SJCRH30 (cell line): ENCODE measurements around the gene ZNF860. TPM values are rescaled to one million over a fixed set of nuclear protein-coding genes. Genes with fewer than 3 reads are reported as not detected.
A peak's percentile ranks its signal among the peaks of the same experiment; 100 is the strongest.

Experiments
- DNase-seq, 2 experiments: peaks; one replicate each; pipeline ENCODE4 v3.0.0-alpha.2; 2015 to 2020
- H3K27ac ChIP-seq: fragments of 250-450 bp; sonication (Bioruptor Pico); 2 replicates; pipeline ENCODE4 v1.5.1; 2020; ENCODE audit warnings: mild to moderate bottlenecking, moderate library complexity
- H3K27me3 ChIP-seq: fragments of 250-450 bp; sonication (Bioruptor Pico); 2 replicates; pipeline ENCODE4 v1.5.1; 2020; ENCODE audit warnings: mild to moderate bottlenecking, moderate library complexity
- H3K36me3 ChIP-seq: fragments of 250-450 bp; sonication (Bioruptor Pico); 2 replicates; pipeline ENCODE4 v1.5.1; 2020; ENCODE audit warnings: mild to moderate bottlenecking, moderate library complexity
- H3K4me1 ChIP-seq: fragments of 250-450 bp; sonication (Bioruptor Pico); 2 replicates; pipeline ENCODE4 v1.5.1; 2020; ENCODE audit warnings: mild to moderate bottlenecking, moderate library complexity
- H3K4me3 ChIP-seq: fragments of 250-450 bp; sonication (Bioruptor Pico); 2 replicates; pipeline ENCODE4 v1.5.1; 2020; ENCODE audit warnings: mild to moderate bottlenecking, moderate library complexity
- H3K9me3 ChIP-seq: fragments of 250-450 bp; sonication (Bioruptor Pico); replicated peaks from 2 replicates; pipeline ENCODE4 v1.5.1; 2020; ENCODE audit warnings: mild to moderate bottlenecking, moderate library complexity
- total RNA-seq: library from RNA; depleted of rRNA; stranded (reverse); fragments of >200 nt; shearing (Covaris generic); gene quantifications from 2 replicates; pipeline ENCODE4 v1.2.3, GENCODE V29; 2014

Gene ZNF860
- total RNA-seq, 1 experiment from 2014 or later = 0.06 TPM

DNA sequence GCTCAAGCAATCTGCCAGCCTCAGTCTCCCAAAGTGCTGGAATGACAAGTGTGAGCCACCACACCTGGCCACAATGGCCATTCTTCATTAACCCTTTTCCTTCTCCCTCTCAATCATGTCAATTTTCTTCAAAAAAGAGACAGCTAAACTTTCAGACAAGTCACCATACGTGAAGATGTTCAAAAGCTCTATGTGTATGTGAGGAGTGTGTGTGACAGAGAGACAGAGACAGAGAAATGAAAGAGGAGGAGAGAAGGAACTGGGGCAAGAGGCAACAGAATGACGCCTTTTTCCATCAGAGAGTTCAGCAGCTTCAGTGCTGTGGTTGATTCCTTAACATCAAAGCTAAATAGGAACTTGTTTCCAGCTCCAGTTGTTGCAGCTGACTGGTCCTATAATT is 27.9 kb upstream of the ZNF860 start:
- H3K27me3 ChIP-seq = no peaks in the 10 kb centered on the region
- H3K4me3 ChIP-seq = no peak overlapping the region
- H3K27ac ChIP-seq = no peak overlapping the region
- no peaks in the 10 kb centered on the region for H3K36me3 ChIP-seq
- H3K4me1 ChIP-seq = no peaks in the 10 kb centered on the region
- DNase-seq = no peak
- H3K9me3 ChIP-seq = no peaks in the 10 kb centered on the region

DNA sequence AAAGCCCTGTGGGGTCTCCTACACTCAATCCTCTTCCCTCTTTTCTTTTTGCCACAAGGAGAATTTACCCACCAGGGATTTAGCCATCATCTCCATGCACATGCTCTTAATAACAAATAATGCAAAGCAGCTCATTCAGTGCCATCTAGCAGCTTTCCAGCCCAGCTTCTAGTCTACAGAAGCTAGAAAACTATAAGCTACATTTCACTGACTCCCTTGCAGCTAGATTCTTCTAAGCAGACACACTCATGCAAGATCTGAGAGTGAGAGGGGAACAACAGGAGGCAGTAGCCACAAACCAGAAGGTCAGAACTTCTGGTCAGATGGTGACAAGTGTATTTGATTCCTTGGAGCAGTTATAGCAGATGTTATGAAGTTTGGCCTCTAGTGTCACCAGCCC is 26.0 kb upstream of the ZNF860 start:
- Histone ChIP-seq H3K27ac (no peak overlapping the region), H3K36me3 (no peaks in the 10 kb centered on the region), H3K27me3 (no peaks in the 10 kb centered on the region), H3K4me3 (no peak overlapping the region), H3K9me3 (no peaks in the 10 kb centered on the region), H3K4me1 (no peaks in the 10 kb centered on the region)
- DNase-seq = no peak

DNA sequence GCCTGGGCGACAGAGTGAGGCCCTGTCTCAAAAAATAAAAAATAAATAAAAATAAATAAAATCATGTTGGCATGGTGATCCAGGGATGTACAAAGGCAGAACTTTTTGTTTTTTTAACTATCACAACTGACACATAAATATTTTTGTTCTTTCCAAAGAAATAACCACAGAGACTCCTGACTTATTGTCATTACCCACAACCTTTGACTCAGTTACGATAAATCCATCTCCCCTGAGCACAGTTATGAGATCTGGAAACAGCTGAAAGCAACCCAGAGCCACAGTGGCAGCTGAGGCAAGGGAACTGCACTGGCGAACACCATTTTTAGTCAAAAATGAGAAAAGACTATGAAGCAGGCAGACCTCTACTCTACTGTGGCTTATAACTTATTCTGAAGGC is 24.4 kb upstream of the ZNF860 start:
- H3K4me1 ChIP-seq = no peaks in the 10 kb centered on the region
- DNase-seq = peak in 1 of 2 experiments; percentile 9
- no peak overlapping the region for H3K4me3 ChIP-seq
- H3K36me3 ChIP-seq = no peaks in the 10 kb centered on the region
- no peaks in the 10 kb centered on the region for H3K9me3 ChIP-seq
- no peak overlapping the region for H3K27ac ChIP-seq
- H3K27me3 ChIP-seq = no peaks in the 10 kb centered on the region

DNA sequence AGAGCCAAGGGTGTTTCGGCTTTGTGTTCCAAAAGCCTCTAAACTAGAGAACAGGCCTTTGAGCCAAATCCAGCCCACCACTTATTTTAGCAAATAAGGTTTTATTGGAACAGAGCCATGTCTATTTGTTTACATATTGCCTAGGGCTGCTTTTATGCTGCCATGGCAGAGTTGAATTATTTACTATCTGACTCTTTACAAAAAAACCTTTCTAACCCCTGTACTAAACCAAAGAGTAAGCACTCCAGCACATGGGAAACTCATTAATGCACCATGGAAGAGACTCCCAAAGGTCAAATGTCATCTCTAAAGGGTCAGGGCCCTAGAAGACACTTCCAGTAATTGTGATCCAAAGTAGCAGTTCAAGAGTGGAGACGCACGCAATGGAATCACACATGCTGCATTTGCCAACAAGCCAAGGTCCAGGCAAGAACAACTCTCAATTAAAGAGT is 22.8 kb upstream of the ZNF860 start:
- Histone ChIP-seq H3K4me3 (no peak overlapping the region), H3K9me3 (no peaks in the 10 kb centered on the region), H3K27me3 (no peaks in the 10 kb centered on the region), H3K27ac (no peak overlapping the region), H3K36me3 (no peaks in the 10 kb centered on the region), H3K4me1 (no peaks in the 10 kb centered on the region)
- no peak for DNase-seq

DNA sequence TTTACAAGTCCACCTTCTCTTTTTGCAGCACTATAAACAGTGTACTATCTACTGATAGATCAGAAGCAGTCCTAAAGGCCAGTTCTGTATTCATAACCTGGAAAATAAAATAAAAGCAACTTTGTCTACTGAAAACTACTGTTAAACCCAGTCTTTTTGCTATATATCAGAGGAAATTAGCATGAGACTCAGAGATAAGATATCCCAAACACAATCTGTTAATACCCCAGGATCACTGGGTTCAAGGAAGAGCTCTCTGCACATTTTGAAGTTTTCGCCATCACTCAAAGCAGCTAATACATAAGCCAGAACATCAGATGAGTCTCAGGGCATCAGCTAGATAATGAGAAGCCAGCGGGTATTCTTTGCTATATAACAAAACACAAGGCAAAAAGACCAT is 22.3 kb upstream of the ZNF860 start:
- Histone ChIP-seq H3K27ac (no peak overlapping the region), H3K9me3 (no peaks in the 10 kb centered on the region), H3K27me3 (no peaks in the 10 kb centered on the region), H3K4me1 (no peaks in the 10 kb centered on the region), H3K4me3 (no peak overlapping the region), H3K36me3 (no peaks in the 10 kb centered on the region)
- DNase-seq = no peak

DNA sequence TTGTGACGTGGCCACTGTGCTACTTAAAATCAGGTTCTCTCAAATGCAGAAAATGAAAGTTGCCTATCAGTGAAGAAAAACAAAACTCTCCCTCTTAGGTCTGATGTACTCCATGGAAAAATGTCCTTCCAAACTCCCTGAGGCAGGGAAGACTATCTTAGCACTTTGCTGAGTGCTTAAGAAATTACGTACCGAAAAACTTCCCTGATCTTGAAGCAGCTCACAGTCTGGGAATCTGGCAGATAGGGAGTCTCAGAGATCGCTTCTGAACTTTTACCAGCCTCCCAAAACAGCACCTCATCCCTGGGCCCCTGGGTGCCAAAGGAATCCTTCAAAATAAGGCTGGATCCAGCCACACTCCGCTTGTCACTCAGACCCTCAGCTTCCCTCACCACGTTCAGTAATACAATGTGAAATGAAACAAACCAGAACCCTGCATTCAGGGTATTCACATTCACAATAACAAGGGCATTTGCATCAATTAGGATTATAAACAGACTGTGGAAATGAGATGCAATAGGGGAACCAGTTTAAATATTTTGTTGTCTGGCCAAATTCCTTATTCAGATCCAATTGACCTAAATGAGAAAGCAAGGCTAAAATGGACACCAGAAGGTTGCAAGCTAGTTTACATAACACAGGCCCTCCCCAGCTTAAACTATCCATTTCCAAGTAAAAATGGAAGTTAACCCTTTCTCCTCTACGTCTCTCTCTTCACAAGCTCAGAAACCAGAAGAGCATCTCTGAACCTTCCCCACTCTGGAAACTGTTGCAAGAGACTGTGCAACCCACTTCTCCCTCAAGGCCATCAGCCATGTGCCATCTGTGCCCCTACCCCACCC is 21.4 kb upstream of the ZNF860 start:
- Histone ChIP-seq H3K27ac (no peak overlapping the region), H3K4me3 (no peak overlapping the region), H3K27me3 (no peaks in the 10 kb centered on the region), H3K36me3 (no peaks in the 10 kb centered on the region), H3K4me1 (no peaks in the 10 kb centered on the region), H3K9me3 (no peaks in the 10 kb centered on the region)
- no peak for DNase-seq

DNA sequence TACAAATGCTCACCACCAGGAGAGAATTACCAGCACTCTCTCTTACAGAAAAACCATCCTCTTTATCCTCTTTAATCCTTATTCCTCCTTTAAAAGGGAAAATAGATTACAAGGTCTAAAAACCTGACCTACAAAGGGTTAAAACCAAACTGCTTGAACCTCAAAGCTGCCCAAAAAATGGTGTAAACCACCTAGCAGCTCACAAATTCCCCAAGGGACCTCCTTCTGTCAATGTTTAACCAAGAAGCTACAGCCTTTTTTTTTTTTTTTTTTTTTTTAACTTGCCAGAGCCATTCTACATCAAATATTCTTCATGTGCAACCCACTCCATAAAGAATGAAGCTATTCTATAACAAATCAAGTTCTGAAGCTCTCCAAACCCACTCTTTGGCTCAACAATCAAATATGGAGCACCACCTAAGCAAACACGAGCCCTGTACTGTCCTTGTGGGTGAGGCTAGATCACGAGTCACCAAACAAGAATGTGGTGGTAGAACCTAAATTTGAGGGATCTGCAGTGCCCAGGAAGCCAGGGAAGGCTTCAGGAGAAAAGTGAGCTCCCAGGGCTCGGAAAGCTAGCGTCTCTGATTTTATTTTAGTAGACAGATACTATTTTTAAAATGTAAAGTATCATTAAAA is 20.6 kb upstream of the ZNF860 start:
- H3K4me1 ChIP-seq = no peaks in the 10 kb centered on the region
- no peak overlapping the region for H3K4me3 ChIP-seq
- H3K27me3 ChIP-seq = no peaks in the 10 kb centered on the region
- no peak overlapping the region for H3K27ac ChIP-seq
- peak in 1 of 2 experiments; percentile 4 for DNase-seq
- no peaks in the 10 kb centered on the region for H3K36me3 ChIP-seq
- H3K9me3 ChIP-seq = no peaks in the 10 kb centered on the region

DNA sequence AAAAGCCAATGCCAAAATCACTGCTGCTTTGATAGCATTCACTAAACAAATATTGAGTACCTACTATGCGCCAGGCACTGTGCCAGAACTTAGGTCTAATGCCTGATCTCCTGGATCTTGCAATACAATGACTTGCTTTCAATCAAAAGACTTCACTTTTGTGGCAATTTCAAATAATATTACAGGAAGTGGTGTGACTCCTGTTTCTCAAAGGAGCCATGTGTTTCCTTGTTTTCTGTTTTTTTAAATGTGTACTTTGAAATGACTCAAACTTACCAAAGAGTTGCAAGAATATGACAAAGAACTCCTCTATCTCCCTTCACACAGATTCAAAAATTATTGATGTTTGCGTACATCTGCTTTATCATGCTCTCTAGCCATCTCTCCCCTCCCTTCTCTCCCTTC is 18.7 kb upstream of the ZNF860 start:
- Histone ChIP-seq H3K36me3 (no peaks in the 10 kb centered on the region), H3K27me3 (no peaks in the 10 kb centered on the region), H3K27ac (no peak overlapping the region), H3K9me3 (no peaks in the 10 kb centered on the region), H3K4me1 (no peaks in the 10 kb centered on the region), H3K4me3 (no peak overlapping the region)
- no peak for DNase-seq

DNA sequence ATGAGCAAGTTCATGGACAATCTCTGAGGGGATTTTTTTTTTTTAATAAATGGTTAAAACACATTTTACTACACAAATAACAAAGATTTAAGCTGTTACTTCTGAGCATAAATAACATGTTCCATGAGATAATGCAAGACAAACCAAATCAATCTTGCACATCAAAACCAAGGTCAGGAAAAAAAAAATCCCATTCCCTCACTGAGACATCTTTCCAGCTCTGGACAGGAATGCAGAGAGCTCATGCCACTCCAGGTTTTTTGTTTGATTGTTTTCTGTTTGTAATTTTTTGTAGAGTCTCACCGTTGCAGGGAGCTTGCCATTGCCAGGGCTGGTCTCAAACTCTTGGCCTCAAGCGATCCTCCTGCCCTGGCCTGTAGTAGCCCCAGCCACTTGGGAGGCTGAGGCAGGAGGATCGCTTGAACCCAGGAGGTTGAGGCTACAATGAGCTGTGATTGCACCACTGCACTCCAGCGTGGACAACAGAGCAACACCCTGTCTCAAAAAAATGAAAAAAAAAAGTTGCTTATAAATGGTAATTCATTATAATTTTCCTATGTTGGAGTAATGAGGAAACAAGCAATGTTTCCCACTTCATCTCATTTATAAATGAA is 14.5 kb upstream of the ZNF860 start:
- Histone ChIP-seq H3K9me3 (no peaks in the 10 kb centered on the region), H3K27me3 (no peaks in the 10 kb centered on the region), H3K4me1 (peaks cover 9% of the 10 kb centered on the region), H3K27ac (no peak overlapping the region), H3K4me3 (no peak overlapping the region), H3K36me3 (no peaks in the 10 kb centered on the region)
- DNase-seq = no peak

DNA sequence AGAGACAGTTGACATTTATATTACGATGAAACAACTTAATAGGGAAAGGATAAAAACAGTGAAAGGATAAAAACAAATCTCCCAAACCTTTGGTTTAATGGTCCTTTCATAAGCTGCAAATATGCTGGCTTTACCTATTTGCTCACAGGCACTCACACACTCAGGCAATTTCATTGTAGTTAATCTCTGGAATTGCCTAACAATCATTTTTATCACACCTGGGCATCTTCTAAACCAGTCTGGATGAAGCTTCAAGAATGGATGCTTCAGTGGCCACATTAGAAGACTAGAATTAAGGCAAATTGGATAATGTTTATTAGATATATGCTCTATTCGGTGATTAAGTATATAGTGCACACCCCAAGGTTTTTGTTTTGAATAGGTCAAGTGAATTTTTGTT is 14.0 kb upstream of the ZNF860 start:
- no peaks in the 10 kb centered on the region for H3K27me3 ChIP-seq
- peaks cover 9% of the 10 kb centered on the region for H3K4me1 ChIP-seq
- H3K27ac ChIP-seq = no peak overlapping the region

DNA sequence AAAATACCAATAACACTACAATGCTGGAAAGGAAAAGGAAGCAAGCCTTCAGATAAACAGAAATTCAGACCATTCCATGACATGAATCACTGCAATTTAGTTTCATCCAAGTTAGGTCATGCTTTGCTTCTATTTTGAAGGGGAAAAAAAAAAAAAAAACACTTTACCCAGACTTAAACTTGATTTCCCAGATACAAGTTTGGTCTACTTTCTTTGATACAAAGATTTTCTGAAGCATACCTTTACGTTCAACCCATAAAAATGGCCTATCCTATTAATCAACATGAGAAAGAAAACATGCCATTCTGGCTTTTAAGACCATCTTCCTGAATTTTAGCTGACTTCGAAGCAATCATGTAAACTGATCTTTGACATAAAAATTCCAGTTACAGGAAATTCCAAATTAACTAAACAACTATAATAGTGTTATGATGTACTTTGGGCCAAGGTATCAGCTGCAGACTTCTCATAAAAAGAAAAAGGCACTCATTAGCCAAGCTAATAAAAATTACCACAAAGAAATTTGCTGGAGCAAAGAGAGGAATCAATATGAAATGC is 13.1 kb upstream of the ZNF860 start:
- H3K36me3 ChIP-seq = no peaks in the 10 kb centered on the region
- no peak overlapping the region for H3K4me3 ChIP-seq
- peak overlapping the region; percentile 45 for H3K27ac ChIP-seq
- DNase-seq = no peak
- H3K9me3 ChIP-seq = no peaks in the 10 kb centered on the region
- peaks cover 9% of the 10 kb centered on the region for H3K4me1 ChIP-seq
- H3K27me3 ChIP-seq = no peaks in the 10 kb centered on the region

More for the DNA sequence above, 14.0 kb upstream of the ZNF860 start:
- H3K4me3 ChIP-seq = no peak overlapping the region
- H3K36me3 ChIP-seq = no peaks in the 10 kb centered on the region
- DNase-seq = no peak
- no peaks in the 10 kb centered on the region for H3K9me3 ChIP-seq

DNA sequence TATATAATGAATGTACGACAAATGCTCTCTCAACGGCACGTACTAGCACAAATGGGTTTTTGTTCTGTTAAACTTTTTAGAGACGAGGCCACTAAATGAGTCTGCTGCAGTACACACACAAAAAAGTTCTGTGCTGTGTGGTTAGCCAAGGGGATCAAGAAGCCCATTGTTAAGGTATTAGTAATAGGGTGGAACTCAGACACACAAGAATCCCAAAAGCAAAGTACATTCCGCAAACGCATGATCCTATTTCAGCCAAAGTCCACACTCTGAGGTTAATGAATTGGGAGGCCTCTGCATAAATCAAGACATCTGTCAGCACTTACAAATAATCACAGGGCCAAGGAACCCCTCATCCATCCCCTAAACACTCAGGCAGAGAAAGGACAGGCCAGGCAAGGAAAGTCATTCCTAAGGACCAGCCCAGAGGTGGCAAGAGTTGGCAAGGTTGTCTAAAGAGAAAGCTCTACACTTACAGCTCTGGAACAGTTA is 12.6 kb upstream of the ZNF860 start:
- peak; percentile 50 to 80 for DNase-seq
- Histone ChIP-seq H3K36me3 (no peaks in the 10 kb centered on the region), H3K4me3 (no peak overlapping the region), H3K4me1 (peaks cover 9% of the 10 kb centered on the region), H3K9me3 (no peaks in the 10 kb centered on the region), H3K27me3 (no peaks in the 10 kb centered on the region), H3K27ac (peak overlapping the region; percentile 45)

DNA sequence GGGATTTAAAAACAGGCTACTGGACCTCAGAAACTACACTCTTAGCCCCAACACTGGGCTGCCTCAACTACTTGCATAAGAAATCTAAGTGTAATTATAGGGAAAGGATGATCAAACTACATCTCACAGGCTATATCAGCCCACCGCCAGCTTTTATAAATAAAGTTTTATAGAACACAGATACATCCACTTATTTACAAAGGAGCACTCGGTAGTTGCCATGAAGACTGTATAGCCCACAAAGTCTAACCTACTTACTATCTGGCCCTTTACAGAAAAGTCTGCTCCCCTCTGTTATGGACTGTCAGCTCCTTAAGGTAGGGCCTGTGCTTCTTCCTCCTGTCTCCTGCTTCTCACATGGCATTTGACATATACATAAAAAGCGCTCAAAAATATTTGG is 9.9 kb upstream of the ZNF860 start:
- Histone ChIP-seq H3K36me3 (no peaks in the 10 kb centered on the region), H3K4me3 (no peak overlapping the region), H3K27me3 (no peaks in the 10 kb centered on the region), H3K4me1 (peaks cover 12% of the 10 kb centered on the region), H3K27ac (no peak overlapping the region), H3K9me3 (no peaks in the 10 kb centered on the region)
- DNase-seq = no peak

DNA sequence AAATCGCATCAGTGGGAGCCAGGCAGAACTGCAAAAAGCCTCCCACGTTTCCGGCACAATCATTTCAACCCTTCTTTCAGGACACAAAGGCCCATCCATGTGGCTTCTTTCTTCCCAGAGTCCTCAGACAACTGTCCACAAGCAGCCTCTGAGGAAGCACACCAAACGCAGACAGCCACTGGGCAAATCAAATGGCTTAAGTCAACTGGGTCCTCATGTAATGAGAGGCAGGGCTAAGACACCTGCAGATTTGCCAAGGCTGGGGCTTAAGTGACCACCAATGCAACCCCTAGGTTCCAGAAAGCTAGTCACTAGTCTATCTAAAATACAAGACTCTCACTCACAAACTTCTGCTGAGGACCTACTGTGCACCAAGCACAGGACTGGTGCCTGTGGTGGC is 8.5 kb upstream of the ZNF860 start:
- no peak for DNase-seq
- H3K27me3 ChIP-seq = no peaks in the 10 kb centered on the region
- H3K9me3 ChIP-seq = no peaks in the 10 kb centered on the region
- H3K27ac ChIP-seq = no peak overlapping the region
- H3K4me1 ChIP-seq = peaks cover 12% of the 10 kb centered on the region
- no peak overlapping the region for H3K4me3 ChIP-seq
- no peaks in the 10 kb centered on the region for H3K36me3 ChIP-seq

DNA sequence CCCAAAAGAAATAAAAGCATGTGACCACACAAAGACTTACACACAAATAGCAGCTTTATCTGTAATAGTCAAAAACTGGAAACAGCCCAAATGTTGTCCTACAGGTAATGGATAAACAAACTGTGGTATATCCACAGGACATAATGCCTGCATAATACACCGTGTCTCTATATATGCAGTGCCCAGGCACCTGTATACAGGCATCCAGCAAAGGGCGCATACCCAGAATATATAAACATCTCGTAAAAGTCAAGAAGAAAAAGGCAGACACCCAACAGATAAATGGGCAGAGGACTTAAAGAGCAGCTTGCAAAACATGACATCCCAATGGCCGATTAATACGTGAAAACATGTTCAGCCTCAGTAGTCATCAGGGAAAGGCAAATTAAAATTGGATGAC is 7.7 kb upstream of the ZNF860 start:
- Histone ChIP-seq H3K27ac (no peak overlapping the region), H3K36me3 (no peaks in the 10 kb centered on the region), H3K9me3 (no peaks in the 10 kb centered on the region), H3K4me1 (peaks cover 7% of the 10 kb centered on the region), H3K4me3 (no peak overlapping the region), H3K27me3 (no peaks in the 10 kb centered on the region)
- no peak for DNase-seq
